ENCODE measurements around the gene CLIC5. TPM values are rescaled to one million over a fixed set of nuclear protein-coding genes. Genes with fewer than 3 reads are reported as not detected.

CLIC5 gene
- total RNA-seq, 4 donors from 2014 or later, result under 0.01 to 5.1 (median 1.5) TPM

DNA sequence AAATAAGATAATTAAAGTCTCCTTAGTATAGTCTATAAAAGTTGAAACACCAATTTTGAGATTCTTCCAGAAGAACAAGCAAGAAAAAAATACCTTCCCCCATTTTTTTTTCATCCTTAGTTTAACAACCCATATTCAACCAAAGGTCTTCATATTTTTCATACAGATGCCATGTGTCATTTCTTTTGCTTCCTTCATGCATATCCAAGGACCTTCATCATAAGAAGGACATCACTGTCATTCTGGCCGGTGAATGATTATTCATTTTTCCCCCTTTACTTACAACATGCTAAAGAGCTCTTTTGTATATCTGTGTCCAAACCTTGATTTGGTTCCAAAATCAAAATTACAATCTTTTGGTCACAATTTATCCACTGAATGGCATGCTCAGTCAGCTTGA lies 21.3 kb upstream of the CLIC5 start:
- Histone ChIP-seq H3K4me1 (no peaks in the 10 kb centered on the region), H3K27ac (no peak overlapping the region), H3K4me3 (no peak overlapping the region), H3K27me3 (no peaks in the 10 kb centered on the region), H3K36me3 (no peaks in the 10 kb centered on the region), H3K9me3 (no peaks in the 10 kb centered on the region)
- intact Hi-C loops (cut with DNase I; ENCODE audit: low total_unique reads), result no loop called here
- TF ChIP-seq, protein P1, sequence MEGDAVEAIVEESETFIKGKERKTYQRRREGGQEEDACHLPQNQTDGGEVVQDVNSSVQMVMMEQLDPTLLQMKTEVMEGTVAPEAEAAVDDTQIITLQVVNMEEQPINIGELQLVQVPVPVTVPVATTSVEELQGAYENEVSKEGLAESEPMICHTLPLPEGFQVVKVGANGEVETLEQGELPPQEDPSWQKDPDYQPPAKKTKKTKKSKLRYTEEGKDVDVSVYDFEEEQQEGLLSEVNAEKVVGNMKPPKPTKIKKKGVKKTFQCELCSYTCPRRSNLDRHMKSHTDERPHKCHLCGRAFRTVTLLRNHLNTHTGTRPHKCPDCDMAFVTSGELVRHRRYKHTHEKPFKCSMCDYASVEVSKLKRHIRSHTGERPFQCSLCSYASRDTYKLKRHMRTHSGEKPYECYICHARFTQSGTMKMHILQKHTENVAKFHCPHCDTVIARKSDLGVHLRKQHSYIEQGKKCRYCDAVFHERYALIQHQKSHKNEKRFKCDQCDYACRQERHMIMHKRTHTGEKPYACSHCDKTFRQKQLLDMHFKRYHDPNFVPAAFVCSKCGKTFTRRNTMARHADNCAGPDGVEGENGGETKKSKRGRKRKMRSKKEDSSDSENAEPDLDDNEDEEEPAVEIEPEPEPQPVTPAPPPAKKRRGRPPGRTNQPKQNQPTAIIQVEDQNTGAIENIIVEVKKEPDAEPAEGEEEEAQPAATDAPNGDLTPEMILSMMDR (IDR thresholded peaks at IDR 0.05), result no peak
- TF ChIP-seq POLR2A (IDR thresholded peaks at IDR 0.05), result no peak
- no peak for DNase-seq

DNA sequence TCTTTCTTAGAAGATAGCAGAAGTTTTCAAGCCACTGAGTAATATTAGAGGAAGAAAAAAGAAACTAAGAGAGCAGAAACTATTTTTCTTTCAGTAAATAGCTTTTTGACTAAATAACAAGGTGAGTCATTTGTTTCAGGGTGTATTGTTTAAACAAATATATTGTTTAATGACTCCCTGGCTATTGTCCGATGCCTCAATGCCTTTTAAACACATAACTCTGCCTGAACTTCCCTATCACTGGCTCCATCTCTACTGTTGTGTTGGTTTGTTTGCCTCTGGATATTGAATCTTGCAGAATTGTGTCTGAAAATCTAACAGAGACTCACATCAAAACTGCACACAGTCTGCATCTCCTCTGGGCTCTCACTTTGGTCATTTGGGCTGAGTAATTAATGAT lies 19.6 kb upstream of the CLIC5 start:
- H3K27me3 ChIP-seq, result no peaks in the 10 kb centered on the region
- H3K36me3 ChIP-seq, result no peaks in the 10 kb centered on the region
- DNase-seq, result no peak
- no peaks in the 10 kb centered on the region for H3K4me1 ChIP-seq
- intact Hi-C loops (cut with DNase I; ENCODE audit: low total_unique reads), result no loop called here
- H3K9me3 ChIP-seq, result no peaks in the 10 kb centered on the region
- no peak overlapping the region for H3K4me3 ChIP-seq
- TF ChIP-seq POLR2A (IDR thresholded peaks at IDR 0.05), result no peak
- TF ChIP-seq, protein P1 (IDR thresholded peaks at IDR 0.05), result no peak
- no peak overlapping the region for H3K27ac ChIP-seq

DNA sequence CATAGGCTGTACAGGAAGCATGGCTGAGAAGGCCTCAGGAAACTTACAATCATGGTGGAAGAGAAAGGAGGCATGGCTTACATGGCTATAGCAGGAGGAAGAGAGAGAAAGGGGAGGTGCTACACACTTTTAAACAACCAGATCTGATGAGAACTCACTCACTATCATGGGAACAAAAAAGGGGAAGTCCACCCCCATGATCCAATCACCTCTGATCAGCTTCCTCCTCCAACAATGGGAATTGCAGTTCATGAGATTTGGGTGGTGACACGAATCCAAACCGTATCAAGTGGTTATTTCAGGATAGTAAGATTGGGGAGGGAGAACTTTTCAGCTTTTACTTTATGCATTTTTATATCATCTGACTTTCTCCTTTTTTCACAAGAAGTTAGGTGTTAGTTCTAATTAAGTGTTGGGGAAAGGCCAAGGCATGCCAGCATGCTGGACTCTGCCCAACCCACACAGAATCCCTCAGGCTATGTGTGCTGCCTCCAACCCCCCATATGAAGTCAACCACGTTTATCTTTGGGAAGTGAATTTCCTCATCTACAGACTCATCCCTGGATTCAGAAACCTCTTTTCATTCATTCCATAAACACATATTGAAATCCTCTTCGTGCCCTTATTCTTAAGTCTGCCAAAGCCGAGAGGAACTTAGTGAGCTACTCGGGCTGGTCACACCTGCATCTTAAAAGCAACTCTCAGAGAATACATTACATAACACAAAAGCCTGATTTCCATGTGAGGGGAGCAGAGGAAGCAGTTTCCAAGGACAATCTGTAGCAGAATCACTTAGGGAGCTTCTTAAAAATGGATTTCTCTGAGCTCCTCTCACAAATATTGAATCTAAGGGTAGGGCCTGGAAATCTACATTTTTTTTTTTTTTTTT lies 16.7 kb upstream of the CLIC5 start:
- no peak for TF ChIP-seq POLR2A (IDR thresholded peaks at IDR 0.05)
- TF ChIP-seq, protein P1 (IDR thresholded peaks at IDR 0.05), result no peak
- DNase-seq, result no peak
- intact Hi-C loops (cut with DNase I; ENCODE audit: low total_unique reads), result no loop called here
- H3K36me3 ChIP-seq, result no peaks in the 10 kb centered on the region
- no peak overlapping the region for H3K27ac ChIP-seq
- no peak overlapping the region for H3K4me3 ChIP-seq
- no peaks in the 10 kb centered on the region for H3K4me1 ChIP-seq
- no peaks in the 10 kb centered on the region for H3K9me3 ChIP-seq
- H3K27me3 ChIP-seq, result no peaks in the 10 kb centered on the region

DNA sequence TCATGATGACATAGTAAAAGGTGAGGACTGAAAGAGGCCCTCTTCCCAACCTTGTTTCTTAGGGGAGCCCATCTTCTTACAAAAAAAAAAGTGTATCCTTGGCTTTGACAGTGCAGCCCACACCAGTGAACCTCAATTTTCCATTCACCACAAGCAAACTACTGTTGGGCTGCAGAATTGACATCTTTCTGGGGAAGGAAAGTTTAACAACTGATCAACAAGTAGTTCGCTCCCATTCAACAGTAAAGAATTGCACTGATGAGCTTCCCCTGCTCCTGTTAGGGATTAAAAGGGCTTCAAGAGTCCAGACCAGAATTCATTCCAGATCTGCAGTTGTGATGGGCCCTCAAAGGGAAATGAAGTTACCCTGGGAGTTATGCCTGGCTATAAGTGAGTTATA lies 13.9 kb upstream of the CLIC5 start:
- Histone ChIP-seq H3K27ac (no peak overlapping the region), H3K27me3 (no peaks in the 10 kb centered on the region), H3K4me1 (no peaks in the 10 kb centered on the region), H3K4me3 (no peak overlapping the region), H3K36me3 (no peaks in the 10 kb centered on the region), H3K9me3 (no peaks in the 10 kb centered on the region)
- TF ChIP-seq, protein P1 (IDR thresholded peaks at IDR 0.05), result no peak
- no peak for TF ChIP-seq POLR2A (IDR thresholded peaks at IDR 0.05)
- intact Hi-C loops (cut with DNase I; ENCODE audit: low total_unique reads), result no loop called here
- DNase-seq, result no peak

DNA sequence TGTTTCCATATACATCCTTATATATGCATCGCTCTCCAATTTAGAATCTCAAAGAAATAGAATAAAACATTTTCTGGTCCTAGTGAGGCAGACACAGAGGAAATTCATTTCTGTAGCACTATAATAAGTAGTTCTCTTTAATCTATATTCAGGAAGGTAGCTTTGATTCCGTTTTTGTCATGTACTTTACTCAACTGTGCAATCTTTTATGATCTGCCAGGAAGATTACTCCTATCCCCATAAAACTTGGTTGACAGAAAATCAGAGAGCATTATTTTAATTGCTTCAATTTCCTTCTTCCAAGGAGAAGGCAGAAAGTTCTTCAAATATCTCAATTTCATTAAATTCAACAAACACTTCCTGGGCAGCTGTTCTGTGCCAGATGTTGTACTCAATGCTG lies 10.6 kb upstream of the CLIC5 start:
- Histone ChIP-seq H3K36me3 (no peaks in the 10 kb centered on the region), H3K27me3 (no peaks in the 10 kb centered on the region), H3K27ac (no peak overlapping the region), H3K4me3 (no peak overlapping the region), H3K9me3 (no peaks in the 10 kb centered on the region), H3K4me1 (no peaks in the 10 kb centered on the region)
- intact Hi-C loops (cut with DNase I; ENCODE audit: low total_unique reads), result no loop called here
- TF ChIP-seq POLR2A (IDR thresholded peaks at IDR 0.05), result no peak
- TF ChIP-seq, protein P1 (IDR thresholded peaks at IDR 0.05), result no peak
- DNase-seq, result no peak
